ENCODE measurements around the gene GAPT.

GRCh38 chr5:58545912-58546311, 54.7 kb downstream of the GAPT start:
- no peak for TF ChIP-seq CTCF (IDR thresholded peaks at IDR 0.05)
- no peak for TF ChIP-seq POLR2A (IDR thresholded peaks at IDR 0.05)

Data from esophagus squamous epithelium (tissue), 4 donors.